GM12865 (cell line): ENCODE results near the gene LPP.

Experiments
- DNase-seq: peaks from one replicate; pipeline ENCODE4 v3.0.0; 2010; ENCODE audit warnings: low read depth
- H3K4me3 ChIP-seq: 2 replicates; pipeline ENCODE4 v1.5.1; 2011; ENCODE audit warnings: mild to moderate bottlenecking, low read depth, low read length, control low read depth
- CTCF ChIP-seq: IDR thresholded peaks from 2 replicates; pipeline ENCODE4 v1.5.1; 2011; ENCODE audit warnings: low read length, control low read depth, low read depth, inconsistent platforms; ENCODE audit not compliant: insufficient read depth; ENCODE audit errors: missing control alignments

Gene LPP

DNA sequence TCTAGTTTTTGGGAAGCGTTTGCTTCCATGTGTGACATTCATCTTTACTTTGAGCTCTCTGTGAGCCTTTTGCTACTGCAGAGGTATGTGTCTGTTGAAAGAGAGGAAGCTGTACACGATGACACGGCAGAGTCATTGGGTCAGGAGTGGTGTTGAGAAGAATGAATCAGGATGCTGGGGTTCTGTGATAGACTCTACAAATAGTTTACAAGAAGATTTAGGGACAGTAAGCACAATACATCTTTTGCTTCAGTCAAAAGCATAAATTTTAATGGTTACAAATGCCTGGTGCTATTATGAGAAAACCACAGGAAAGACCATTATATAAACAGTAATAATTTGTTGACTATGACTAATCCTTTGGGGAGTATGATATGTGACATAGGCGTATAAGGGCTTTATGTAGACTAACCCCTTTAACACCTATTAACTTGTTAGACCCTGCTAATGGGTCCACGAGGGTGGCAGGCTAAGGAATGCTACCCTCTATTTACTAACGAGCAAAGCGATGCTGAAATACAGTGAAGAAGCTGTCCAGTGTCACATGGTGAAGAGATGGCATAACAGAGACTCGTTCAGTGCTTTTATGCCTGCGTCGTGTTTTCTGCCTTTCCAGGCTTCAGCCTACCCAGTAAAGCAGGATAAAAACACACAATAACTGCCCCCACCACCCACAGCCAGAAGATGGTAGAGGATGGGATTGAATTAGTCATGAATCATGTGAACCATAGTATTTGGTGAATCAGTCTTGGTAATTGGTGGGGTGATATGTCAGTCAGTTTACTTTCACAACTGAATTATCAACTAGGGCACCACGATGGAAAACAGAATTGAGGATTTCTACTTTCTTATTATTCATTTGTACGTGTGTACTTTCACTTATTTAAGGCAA is 118.8 kb downstream of the LPP start:
- H3K4me3 ChIP-seq, result no peak overlapping the region
- DNase-seq, result no peak
- TF ChIP-seq CTCF, result no peak

GRCh38 chr3:188274249-188274915 is 120.4 kb downstream of the LPP start:
- no peak overlapping the region for H3K4me3 ChIP-seq
- no peak for TF ChIP-seq CTCF
- DNase-seq, result no peak

- no peak for DNase-seq
- no peak for TF ChIP-seq CTCF
- no peak overlapping the region for H3K4me3 ChIP-seq
These were observed 122.4 kb downstream of the LPP start for GRCh38 chr3:188276375-188276774.

DNA sequence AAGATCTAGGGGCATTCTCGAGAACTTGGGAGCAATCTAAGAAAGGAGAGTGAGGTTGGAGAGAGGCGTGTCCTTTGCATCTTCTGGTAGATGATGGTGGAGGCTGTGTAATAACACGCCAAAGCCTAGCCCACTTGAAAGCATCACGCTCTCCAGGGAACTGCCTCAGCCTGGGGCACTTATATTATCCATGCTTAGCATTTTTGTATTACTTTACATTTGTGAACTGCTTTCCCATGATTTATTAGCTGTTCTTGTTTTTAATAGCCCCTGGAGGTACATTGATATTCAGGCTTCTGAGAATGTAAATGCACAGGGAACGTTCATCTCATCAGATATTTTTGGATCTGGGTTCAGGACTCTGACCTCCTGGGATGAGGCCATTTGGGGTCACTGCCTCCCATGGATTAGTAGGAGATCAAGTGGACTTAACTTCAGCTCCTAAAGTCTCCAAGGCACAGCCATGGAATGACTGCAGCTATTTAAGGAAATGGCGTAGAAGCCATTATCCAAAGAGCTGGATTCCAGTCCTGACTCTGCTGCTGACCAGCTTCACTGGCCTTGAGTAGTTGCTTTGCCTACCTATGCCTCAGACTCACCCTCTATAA is 124.9 kb downstream of the LPP start:
- DNase-seq, result no peak
- no peak overlapping the region for H3K4me3 ChIP-seq
- TF ChIP-seq CTCF, result no peak

DNA sequence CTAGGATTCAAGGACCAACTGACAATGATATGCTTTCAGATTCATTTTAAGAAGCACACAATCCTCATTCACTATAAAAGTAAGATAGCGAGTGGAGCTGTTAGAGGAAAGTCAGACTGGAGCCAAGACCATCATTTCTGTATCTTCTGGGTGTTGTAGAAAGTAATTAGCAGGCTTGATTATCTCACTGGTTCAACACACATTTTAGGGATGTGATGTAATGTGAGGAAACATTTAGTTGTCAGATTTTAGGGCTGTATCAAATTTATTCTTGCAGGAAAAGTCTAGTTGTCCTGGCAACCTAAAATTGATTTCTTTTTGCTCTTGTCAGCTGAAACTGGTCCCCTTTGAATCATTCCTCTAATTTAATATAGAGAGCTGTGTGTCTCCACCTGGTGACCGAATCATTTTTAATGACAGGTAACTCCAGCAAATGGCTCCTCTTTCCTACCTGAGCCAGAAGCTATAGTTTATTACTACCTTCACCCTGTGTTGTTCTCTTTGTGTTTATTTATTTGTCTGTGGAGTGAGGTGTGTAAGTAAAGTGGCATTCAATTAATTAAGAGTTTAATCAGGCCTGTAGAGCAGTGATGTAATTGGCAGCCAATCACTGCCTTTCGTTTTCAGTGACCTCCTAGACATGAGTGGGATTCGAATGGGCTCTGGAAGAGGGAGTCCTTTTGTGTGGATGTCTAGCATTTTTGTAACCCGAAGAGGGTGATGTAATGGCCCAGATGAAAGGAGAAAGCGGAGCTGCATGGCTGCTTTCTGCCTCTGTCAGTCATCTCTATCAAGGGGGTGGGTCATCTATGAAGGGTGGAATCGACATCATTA is 125.8 kb downstream of the LPP start:
- TF ChIP-seq CTCF, result no peak
- no peak overlapping the region for H3K4me3 ChIP-seq
- no peak for DNase-seq

- TF ChIP-seq CTCF, result no peak
- H3K4me3 ChIP-seq, result no peak overlapping the region
- DNase-seq, result no peak
These were observed 126.7 kb downstream of the LPP start for GRCh38 chr3:188280627-188281026.
